Transverse colon (tissue), 4 donors: ENCODE results near the gene CT45A2.
"Not testable (repeated sequence)": the region's sequence is repeated elsewhere in the genome, so short reads cannot be mapped to it uniquely, and the experiment has no call there.

ENCODE experiments used
- CTCF ChIP-seq, 5 experiments: fragments of 200-600 bp in 3 of 5; fragments of 450-650 bp in 2 of 5; sonication (generic) in 3 of 5; IDR thresholded peaks; 1 replicate in 2 of 5; 2 replicates in 3 of 5; pipeline ENCODE4 v1.5.1; 2016 to 2017; ENCODE audit warnings: antibody characterized with exemption in 5 of 5, inconsistent platforms in 3 of 5, mild to moderate bottlenecking in 2 of 5, moderate library complexity in 1 of 5
- EP300 ChIP-seq: sonication (generic); formaldehyde crosslinking; IDR thresholded peaks from one replicate; pipeline ENCODE4 v1.6.1; 2017; ENCODE audit warnings: antibody characterized with exemption, low read depth
- POLR2A ChIP-seq: fragments of 450-650 bp; IDR thresholded peaks from one replicate; pipeline ENCODE4 v1.6.1; 2016; ENCODE audit warnings: antibody characterized with exemption, mild to moderate bottlenecking, moderate library complexity
- POLR2AphosphoS5 ChIP-seq, 3 donors: sonication (generic); formaldehyde crosslinking; IDR thresholded peaks; one replicate each; pipeline ENCODE4 v1.6.1; 2016; ENCODE audit warnings: antibody characterized with exemption in 3 of 3

- not testable (repeated sequence) for TF ChIP-seq CTCF (IDR thresholded peaks at IDR 0.05); POLR2AphosphoS5 (IDR thresholded peaks at IDR 0.05); POLR2A; EP300
These were observed at the start of gene CT45A2 for GRCh38 chrX:135819912-135820311.
